ENCODE data around the gene SIRT4. TPM values are rescaled to one million over a fixed set of nuclear protein-coding genes. Genes with fewer than 3 reads are reported as not detected.
"Not testable (repeated sequence)": the region's sequence is repeated elsewhere in the genome, so short reads cannot be mapped to it uniquely, and the experiment has no call there.

SIRT4 gene
- total and polyA plus RNA-seq, 2 of the 8 experiments (the other 6 are each of a cell fraction or from before 2014, with no cell fraction given), result 3.8 to 4.1 TPM

- not testable (repeated sequence) for H4K8ac ChIP-seq (ENCODE audit: extremely low read depth, insufficient read depth, low read length); H3K27me3 ChIP-seq (replicated peaks in 1 of 4; ENCODE audit: control insufficient read depth in 3 of 4, extremely low read depth in 1 of 4, insufficient read depth in 3 of 4, low read length in 3 of 4); H3K14ac ChIP-seq (ENCODE audit: insufficient read length); H2BK5ac ChIP-seq (ENCODE audit: low read depth, low read length); H3K4me3 ChIP-seq (ENCODE audit: extremely low read depth in 1 of 4, insufficient read depth in 2 of 4, low read depth in 3 of 4, low read length in 4 of 4); H3K23me2 ChIP-seq (ENCODE audit: low read depth, low read length); H4K5ac ChIP-seq (ENCODE audit: insufficient read length, low read depth, low read length); H3K56ac ChIP-seq (replicated peaks; ENCODE audit: insufficient read length, low read depth, low read length); H3K4ac ChIP-seq (replicated peaks; ENCODE audit: insufficient read length, low read depth, low read length); H3K9me3 ChIP-seq (ENCODE audit: insufficient read depth in 2 of 2, low read depth in 1 of 2, low read length in 1 of 2); H3K27ac ChIP-seq (ENCODE audit: low read depth, low read length); H2AK5ac ChIP-seq (ENCODE audit: low read depth, low read length); H2AFZ ChIP-seq (ENCODE audit: low read length); H2BK120ac ChIP-seq (replicated peaks; ENCODE audit: low read depth, low read length); H2BK20ac ChIP-seq (ENCODE audit: low read length); H3K23ac ChIP-seq (ENCODE audit: insufficient read length); H3K4me2 ChIP-seq (ENCODE audit: insufficient read depth in 1 of 2, low read depth in 2 of 2, low read length in 2 of 2); FAIRE-seq; H3K9ac ChIP-seq (replicated peaks in 1 of 4; ENCODE audit: extremely low read depth in 1 of 4, low read depth in 3 of 4, low read length in 3 of 4); H4K91ac ChIP-seq (replicated peaks; ENCODE audit: insufficient read length, low read length); DNase-seq (ENCODE audit: low read depth in 1 of 2, low spot score in 2 of 2); H3K36me3 ChIP-seq (ENCODE audit: control insufficient read depth in 2 of 4, insufficient read depth in 4 of 4, low read length in 3 of 4); H3K18ac ChIP-seq (ENCODE audit: extremely low read depth, low read length); H2BK12ac ChIP-seq (ENCODE audit: low read depth, low read length); H2BK15ac ChIP-seq (ENCODE audit: low read length)
- peaks cover 16% of the 10 kb centered on the region for H3K79me1 ChIP-seq (ENCODE audit: low read depth, low read length)
- WGBS, 2 experiments (ENCODE audit: extremely low coverage in 1 of 2, insufficient coverage in 1 of 2, insufficient read length in 1 of 2, insufficient replicate concordance in 2 of 2, low coverage in 1 of 2, low lambda C conversion rate in 2 of 2, missing lambda C conversion rate in 1 of 2), result 100% methylated on average over 6 of the region's 6 CpGs; no CpG with 5 or more reads in 1 of the 2 experiments
- H3K4me1 ChIP-seq (replicated peaks in 1 of 4; ENCODE audit: control insufficient read depth in 3 of 4, insufficient read depth in 4 of 4, low read length in 3 of 4), result peaks cover 4 to 17% (median 10%) of the 10 kb centered on the region in 4 experiments
- ChIA-PET CTCF (ENCODE audit: partially characterized antibody) (interaction anchor here (22.3 to 34.8 kb wide), 3 partner anchors 3 to 28 kb away, joined by 741 to 930 read pairs (median 741); partner anchors contain the start of gene PXN), POLR2A (ENCODE audit: partially characterized antibody) (interaction anchor here (67.0 to 88.3 kb wide), 2 partner anchors 14 to 25 kb away, joined by 4270 read pairs; partner anchors contain the start of genes GCN1, PXN, RNU4-1 and RNU4-2)
- H3K79me2 ChIP-seq (ENCODE audit: control insufficient read depth in 1 of 2, insufficient read depth in 2 of 2, low read length in 2 of 2), result peaks cover 0 to 69% of the 10 kb centered on the region in 2 experiments; a peak in 3 of 4 replicates
- peaks cover 9 to 18% of the 10 kb centered on the region in 2 experiments for H4K20me1 ChIP-seq (replicated peaks in 1 of 2; ENCODE audit: control insufficient read depth in 1 of 2, insufficient read depth in 2 of 2, low read length in 2 of 2)
Observed at GRCh38 chr12:120253313-120253712, 48.8 kb upstream of the SIRT4 start.

Data from H1 (cell line).